CD4-positive, alpha-beta T cell treated with Interleukin-15 for 1 hour (primary cell): Measurements from ENCODE around the gene STK11.

Source experiments
- DNase-seq: peaks from one replicate; pipeline ENCODE4 v3.0.0-alpha.2; 2020

Gene STK11

DNA sequence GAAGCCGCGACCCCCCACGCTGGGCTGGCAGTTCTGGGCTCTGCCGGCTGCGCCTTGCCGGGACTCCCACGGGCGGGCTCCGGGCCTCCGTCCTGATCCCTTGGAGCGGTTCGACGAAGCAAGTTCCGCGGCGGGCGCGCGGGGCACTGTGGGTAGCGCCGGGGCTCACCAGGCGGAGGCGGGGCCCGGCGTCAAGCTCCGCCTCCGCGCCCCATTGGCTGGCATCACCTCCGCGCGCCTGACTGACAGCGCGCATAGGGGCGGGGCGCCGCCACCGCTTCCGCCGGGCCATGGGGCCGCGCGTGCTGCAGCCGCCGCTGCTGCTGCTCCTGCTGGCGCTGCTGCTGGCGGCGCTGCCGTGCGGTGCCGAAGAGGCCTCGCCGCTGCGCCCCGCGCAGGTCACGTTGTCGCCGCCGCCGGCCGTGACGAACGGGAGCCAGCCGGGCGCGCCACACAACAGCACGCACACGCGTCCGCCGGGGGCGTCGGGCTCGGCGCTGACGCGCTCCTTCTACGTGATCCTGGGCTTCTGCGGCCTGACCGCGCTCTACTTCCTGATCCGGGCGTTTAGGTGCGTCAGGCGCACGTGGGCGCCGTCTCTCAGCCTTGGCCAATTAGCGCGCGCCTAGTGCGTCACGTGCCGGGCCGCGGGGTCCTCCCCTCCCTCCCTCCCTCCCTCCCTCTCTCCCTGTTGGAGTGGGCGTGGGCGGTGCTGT, 69.8 kb downstream of the STK11 start, which contains the start of gene FAM174C:
Gene FAM174C, plus strand, starts transcription at position 271 of the 716 bp plus-strand sequence. Its CDS starts 20 bp downstream, at position 291.
- peak; percentile 97 for DNase-seq

DNA sequence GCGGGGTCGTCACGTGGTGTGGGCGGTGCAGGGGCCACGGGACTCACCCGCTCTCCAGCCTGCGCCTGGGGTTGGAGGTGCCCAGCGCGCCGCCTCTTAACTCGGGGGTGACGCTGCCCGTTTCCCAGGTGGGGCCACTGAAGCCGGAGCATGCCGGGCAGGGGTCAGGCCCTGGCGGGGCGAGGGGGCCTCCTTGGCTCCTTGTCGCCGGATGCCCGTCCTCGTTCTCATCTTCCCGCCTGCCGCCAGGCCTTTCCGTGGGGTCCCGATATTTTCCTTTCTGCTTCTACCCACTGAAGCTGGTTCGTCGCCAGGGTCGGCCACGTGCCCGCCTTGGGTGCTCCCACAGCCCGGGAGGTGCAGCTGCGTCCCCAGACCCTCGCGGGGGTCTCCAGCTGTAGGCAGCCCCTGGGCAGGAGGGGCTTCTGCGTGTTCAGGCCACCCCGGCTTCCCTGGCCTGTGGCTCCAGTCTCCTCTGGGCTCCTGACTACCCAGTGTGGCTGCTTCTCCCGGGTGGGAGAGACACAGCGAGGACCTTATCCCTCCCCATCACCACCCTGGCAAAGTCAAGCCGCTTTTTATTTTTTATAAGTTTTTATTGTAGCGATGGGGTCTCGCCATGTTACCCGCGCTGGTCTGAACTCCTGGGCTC, 70.5 kb downstream of the STK11 start:
- DNase-seq = no peak

DNA sequence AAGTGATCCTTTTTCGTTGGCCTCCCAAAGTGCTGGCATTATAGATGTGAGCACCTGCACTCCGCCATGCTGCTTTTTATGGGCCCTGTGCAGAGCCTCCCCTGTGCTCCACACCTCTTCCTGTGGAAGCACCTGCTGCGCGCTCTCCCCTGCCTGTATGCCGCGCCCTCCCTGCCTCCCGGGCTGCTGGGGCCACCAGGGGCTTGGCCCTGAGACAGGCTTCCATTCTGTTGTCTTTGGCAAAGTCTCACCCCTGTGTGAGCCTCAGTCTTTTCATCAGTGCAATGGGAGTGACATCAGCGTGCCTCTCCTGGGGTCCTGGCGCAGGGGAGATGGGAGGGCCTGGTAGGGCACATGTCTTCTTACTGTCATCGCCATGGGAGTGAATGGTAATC, 71.0 kb downstream of the STK11 start:
- no peak for DNase-seq

DNA sequence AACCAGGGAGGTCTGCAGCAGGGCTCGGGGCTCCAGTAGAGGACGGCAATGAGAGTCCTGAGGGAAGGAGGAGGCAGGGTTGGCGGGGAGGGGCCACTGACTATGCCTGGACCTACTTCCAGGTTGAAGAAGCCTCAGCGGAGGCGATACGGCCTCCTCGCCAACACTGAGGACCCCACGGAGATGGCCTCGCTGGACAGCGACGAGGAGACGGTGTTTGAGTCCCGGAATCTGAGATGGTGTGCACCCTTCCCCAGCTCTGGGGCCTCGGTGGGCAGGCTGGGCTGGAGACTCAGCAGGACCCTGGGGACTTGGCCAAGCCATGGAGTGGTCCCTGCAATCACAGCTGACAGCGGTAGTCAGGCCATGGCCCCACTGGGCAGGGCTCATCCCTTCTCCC, 71.5 kb downstream of the STK11 start:
- DNase-seq = no peak
